Mucosa of gallbladder (tissue), 1 donor: ENCODE data around the gene NLK. TPM values are rescaled to one million over a fixed set of nuclear protein-coding genes. Genes with fewer than 3 reads are reported as not detected.
"Not testable (repeated sequence)": the region's sequence is repeated elsewhere in the genome, so short reads cannot be mapped to it uniquely, and the experiment has no call there.

Experiments used
- DNase-seq: peaks from one replicate; pipeline ENCODE4 v3.0.0-alpha.2; 2020; ENCODE audit warnings: low spot score
- total RNA-seq: library from RNA; stranded (reverse); gene quantifications from one replicate; pipeline ENCODE4 v1.2.1, GENCODE V29; 2021
- donor health status: DM: no; HTN: no; CAD: no.

NLK gene
- total RNA-seq, 1 donor from 2014 or later, result 35.7 TPM

DNA sequence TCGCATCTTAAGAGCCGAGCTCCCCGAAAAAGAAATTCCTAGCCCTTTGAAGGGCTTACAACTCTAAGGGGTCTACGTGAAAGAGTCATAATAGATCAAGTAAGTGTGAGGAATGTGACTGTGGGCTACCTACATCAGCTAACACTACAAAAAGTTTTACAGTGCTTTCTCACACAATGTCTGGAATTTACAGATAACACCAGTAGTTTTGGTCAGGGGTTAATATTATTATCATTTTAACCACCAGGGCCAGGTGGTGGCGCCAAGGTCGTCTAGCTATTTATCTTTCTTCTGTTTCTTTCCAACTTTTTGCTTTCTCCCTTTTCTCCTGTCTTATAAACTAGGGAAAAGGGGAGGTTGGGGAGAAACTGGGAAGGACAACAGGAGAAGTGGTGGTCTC lies 188.1 kb downstream of the NLK start:
- DNase-seq, result not testable (repeated sequence)

DNA sequence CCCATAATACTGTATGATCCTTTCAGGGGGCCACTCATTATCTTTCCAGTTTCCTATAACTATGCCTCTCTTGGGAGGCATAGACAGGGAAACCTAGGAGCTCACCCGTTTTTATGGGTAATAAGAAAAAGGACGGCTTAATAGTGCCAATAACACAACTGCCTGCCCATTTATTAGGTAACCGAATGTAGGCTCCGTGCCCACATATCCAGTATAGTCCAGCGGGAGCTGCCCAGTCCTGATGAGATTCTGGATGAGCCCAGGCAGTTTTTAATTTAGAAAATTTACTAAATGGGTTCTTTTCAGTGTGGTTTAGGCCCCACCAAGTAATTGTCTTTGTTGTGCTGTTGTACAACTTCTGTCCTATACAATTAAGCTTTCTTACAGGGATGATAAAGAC lies 189.1 kb downstream of the NLK start:
- not testable (repeated sequence) for DNase-seq

DNA sequence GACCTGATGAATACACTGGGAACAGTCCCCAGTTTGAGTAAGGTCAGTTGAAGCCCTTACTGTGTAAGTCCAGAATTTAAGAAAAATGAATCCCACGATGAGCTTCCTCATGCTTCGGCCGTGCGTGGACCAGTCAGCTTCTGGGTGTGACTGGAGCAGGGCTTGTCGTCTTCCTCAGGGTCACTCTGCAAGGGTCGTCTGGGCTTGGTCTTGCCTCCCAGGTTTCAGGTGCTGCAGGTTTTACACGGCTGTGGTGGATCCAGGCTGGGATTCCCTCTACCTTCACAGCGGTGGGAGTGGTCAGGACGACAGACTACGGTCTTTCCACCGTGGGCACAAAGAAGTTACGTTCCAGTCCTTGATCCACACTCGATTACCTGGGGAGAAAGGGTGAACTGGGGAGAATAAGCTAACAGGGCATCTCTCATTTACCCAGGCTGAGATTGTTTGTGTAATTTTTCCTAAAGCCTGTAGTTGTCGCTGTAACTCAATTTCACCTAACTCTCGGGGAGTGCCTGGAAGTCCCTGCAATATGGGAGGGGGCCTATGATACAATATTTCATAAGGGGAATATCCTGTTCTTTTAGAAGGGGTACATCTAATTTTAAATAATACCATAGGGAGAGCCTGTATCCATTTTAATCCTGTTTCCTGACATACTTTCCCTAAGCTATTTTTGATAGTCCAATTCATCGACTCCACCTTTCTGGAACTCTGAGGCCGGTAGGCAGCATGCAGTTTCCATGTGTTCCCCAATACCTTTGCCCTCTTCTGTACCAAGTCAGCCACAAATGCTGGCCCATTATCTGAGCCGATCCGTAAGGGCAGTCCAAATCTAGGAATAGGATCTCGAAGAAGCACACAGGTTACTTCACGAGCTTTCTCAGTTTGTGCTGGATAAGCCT lies 190.7 kb downstream of the NLK start:
- not testable (repeated sequence) for DNase-seq

DNA sequence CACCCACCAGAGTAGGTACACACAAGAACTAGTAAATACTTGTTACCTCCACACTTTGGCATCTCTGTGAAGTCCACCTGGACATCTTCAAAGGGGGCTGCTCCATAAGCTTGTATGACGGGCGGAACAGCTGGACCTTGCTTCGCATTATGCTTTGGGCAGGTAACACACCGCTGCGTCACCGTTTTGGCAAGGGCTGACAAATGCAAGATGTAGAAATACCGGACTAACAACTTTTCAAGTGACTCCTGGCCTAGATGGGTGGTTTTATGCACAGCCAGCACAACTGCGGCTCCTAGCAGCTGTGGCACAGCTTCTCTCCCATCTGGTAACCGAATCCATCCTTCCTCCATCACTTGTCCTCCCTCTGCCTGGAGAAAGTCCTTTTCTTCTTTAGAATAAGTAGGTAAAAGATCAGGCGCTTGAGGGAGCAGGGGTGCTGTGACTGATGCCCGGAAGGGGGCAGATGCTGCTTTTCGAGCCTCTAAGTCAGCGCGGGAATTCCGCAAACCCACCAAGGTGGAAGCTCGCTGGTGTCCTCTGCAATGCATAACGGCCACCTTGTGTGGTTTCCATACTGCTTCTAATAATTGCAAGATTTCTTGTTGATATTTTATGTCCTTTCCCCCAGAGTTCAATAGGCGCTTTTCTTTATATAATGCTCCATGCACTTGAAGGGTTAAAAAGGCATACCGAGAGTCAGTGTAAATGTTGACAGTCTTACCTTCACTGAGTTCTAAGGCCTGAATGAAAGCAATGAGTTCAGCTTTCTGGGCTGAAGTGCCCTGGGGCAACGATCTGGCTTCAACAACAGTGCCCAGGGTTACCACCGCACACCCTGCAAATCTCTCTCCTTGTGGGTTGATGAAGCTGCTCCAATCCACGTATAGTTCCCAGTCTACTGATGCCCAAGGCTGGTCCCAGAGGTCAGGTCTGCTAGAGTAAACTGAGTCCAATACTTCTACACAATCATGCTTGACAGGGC lies 191.7 kb downstream of the NLK start:
- DNase-seq, result peak; percentile 81

DNA sequence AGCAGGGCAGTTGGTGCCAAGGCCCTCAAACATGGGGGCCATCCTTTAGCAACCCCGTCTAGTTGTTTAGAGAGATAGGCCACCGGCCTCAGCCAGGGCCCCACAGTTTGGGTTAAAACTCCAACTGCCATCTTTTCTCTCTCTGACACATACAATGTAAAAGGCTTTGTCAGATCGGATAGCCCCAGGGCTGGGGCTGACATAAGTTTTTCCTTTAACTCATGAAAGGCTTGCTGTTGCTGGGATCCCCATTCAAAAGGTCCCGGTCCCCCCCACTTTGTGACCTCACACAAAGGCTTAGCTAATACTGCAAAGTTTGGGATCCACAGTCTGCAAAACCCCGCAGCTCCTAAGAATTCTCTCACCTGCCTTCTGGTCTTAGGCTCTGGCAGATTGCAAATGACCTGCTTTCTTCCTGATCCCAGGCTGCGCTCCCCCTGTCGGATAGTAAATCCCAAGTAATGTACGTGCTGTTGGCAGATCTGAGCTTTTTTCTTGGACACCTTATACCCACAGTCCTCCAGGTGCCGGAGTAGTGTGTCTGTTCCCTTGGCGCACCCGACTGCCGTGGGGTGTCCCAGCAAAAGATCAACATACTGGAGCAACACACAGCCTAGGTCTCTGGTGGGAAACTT lies 192.7 kb downstream of the NLK start:
- not testable (repeated sequence) for DNase-seq

DNA sequence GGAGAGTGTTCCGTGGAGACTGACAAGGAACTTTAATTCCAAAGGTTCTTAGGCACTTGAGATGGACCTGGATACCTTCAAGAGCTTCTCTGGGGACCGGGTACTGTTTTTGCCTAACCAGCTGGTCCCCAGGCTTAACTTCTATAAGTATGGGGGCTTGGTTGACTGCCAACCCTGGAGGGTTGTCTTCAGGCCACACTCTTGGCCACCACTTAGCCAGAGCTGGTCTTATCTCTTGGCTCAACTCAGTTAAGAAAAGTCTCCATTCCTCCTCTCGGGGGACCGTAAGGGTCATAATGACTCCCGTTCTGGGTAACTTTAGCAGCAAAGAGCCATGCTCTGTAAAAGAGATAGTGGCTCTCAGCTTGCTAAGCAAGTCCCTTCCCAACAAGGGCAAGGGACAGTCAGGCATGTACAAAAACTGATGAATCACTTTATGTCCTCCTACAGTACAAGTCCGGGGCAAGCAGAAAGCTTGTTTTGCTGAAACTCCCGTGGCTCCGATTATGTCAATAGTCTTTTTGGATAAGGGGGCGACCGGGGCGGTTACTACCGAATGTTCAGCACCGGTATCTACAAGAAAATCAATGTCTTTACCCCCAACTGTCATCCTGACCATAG lies 193.7 kb downstream of the NLK start:
- DNase-seq, result not testable (repeated sequence)

DNA sequence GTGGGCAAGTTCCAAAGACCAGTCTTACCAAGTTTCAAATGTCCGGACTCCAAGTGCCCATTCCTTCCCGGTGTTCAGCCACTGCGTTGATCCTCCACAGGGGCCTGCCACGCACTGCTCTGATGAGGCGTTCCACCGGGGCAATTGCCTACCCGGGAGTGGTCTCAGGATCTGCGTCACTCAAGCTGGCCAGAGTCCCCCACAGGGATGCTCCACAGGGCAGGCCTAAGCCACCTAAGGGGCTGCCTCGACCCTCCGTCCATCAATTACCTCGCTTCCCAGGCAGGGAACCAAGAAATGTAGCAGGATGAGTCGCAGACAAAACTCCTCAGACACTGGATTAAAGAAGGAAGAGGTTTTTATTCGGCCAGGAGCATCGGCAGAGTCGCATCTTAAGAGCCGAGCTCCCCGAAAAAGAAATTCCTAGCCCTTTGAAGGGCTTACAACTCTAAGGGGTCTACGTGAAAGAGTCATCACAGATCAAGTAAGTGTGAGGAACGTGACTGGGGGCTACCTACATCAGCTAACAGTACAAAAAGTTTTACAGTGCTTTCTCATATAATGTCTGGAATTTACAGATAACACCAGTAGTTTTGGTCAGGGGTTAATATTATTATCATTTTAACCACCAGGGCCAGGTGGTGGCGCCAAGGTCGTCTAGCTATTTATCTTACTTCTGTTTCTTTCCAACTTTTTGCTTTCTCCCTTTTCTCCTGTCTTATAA lies 196.2 kb downstream of the NLK start:
- not testable (repeated sequence) for DNase-seq

DNA sequence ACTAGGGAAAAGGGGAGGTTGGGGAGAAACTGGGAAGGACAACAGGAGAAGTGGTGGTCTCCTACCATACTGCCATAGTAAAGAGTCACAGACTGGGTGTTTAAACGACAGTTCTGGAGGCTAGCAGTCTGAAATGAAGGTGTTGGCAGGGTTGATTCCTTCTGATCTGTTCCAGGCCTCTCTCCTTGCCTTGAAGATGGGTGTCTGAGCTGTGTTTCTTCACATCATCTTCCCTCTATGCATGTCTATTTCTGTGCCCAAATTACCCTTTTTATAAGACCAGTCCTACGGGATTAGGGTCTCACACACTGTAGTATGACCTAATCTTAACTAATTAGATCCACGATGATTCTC lies 196.8 kb downstream of the NLK start:
- DNase-seq, result no peak

DNA sequence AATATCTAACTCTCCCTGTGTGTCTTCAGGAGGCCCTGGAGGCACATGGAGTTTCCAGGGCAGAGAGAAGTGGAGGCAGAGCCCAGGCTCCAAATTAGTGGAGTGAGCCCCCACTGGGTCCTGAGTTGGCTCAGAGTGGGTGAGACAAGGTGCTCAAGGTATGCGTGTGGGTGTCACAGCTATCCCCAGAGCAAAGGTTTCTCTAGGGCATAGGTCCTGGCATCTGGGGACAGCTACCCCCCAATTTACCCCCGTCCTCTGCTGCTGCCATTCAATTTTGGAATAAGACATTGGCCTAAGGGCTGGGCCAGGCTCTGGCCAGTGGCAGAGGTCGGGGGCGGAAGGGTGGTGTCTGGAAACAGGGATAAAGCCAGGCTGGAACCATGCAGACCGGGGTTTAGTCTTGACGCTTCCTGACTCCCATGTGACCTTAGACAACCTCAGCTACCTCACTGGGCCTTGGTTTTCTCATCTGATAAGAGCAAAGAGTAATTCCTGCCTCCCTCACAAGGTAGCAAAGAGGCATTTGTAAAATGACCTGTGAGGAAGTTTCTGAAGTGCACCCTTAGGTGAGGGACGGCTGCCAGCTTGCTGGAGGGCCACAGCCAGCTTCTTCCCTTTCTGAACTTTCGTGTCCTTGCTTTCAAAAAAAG lies 198.3 kb downstream of the NLK start:
- DNase-seq, result no peak

DNA sequence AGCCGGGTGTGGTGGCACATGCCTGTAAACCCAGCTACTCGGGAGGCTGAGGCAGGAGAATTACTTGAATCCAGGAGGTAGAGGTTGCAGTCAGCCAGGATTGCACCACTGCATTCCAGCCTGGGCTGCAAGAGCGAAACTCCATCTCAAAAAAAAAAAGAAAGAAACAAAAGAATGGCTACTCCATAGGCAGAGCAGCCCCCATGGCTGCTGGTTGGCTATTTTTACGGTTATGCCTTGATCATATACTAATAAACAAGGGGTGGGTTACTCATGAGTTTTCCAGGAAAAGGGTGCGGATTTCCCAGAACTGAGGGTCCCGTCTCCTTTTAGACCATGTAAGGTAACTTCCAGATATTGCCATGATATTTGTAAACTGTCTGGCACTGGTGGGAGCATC lies 200.3 kb downstream of the NLK start:
- no peak for DNase-seq

DNA sequence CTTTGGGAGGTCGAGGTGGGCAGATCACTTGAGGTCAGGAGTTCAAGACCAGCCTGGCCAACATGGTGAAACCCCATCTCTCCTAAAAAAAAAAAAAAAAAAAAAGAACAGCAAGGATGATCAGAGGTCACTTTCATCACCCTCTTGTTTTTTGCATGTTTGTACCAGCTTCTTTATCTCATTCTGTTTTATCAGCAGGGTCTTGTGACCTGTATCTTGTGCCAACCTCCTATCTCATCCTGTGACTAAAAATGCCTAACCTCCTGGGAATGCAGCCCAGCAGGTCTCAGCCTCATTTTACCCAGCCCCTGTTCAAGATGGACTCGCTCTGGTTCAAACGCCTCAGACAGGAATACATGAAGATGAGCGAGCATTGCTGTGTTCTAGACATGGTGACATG lies 200.8 kb downstream of the NLK start:
- DNase-seq, result not testable (repeated sequence)

DNA sequence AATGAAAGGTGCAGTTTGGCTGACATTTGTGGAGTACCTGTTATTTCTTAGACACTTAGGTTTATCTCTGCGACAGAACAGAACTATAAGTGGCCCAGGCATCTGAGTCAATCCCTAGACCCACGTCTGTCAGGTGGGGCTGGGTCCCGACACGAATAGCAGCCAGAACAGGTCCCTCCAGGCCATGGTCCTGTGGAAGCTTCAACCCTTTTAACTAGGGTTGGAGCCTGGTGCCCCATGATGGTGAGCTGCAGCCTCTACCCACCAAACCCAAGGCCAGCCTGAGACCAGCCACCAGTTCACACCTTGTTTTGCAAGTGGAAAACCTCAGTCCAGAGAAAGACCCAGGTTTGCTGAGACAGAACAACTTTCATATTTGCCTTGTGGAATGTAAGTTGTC lies 202.0 kb downstream of the NLK start:
- DNase-seq, result no peak

Other genes starting within 250 kb of the NLK start
- 0.12 TPM for gene NOS2, start 242.1 kb upstream of the NLK start, total RNA-seq
- gene LYRM9, start 149.3 kb upstream of the NLK start, total RNA-seq, result 6.6 TPM